H1 (cell line): Measurements from ENCODE around the gene GABRE.

Experiments
- CHD2 ChIP-seq: IDR thresholded peaks from 2 replicates; pipeline ENCODE4 v1.6.1; 2012; ENCODE audit warnings: low read length, improper control_type of control experiment
- CTCF ChIP-seq, 3 experiments: IDR thresholded peaks; 1 replicate in 2 of 3; 2 replicates in 1 of 3; pipeline versions ENCODE4 v1.5.1 to v1.6.1; 2011; ENCODE audit warnings: low read length in 3 of 3, mild to moderate bottlenecking in 3 of 3, inconsistent platforms in 2 of 3, low read depth in 1 of 3, moderate library complexity in 1 of 3; ENCODE audit not compliant: insufficient read depth in 1 of 3; ENCODE audit errors: control extremely low read depth in 1 of 3
- EZH2 ChIP-seq: fragments of 200-600 bp; sonication (generic); IDR thresholded peaks from 2 replicates; pipeline ENCODE4 v1.7.1; 2012; ENCODE audit warnings: low read depth, mild to moderate bottlenecking, moderate library complexity, low read length, inconsistent platforms; ENCODE audit not compliant: severe bottlenecking
- GABPA ChIP-seq: IDR thresholded peaks from 2 replicates; pipeline ENCODE4 v1.6.1; 2011; ENCODE audit warnings: mild to moderate bottlenecking, low read length, moderate library complexity, borderline replicate concordance; ENCODE audit not compliant: insufficient read depth
- HDAC2 ChIP-seq, 2 experiments: fragments of 300-600 bp in 1 of 2; sonication (generic) in 1 of 2; IDR thresholded peaks; 2 replicates each; pipeline ENCODE4 v1.6.1; 2011 to 2012; ENCODE audit warnings: low read depth in 2 of 2, low read length in 2 of 2, mild to moderate bottlenecking in 2 of 2, moderate library complexity in 2 of 2, borderline replicate concordance in 1 of 2, inconsistent platforms in 1 of 2
- JUN ChIP-seq: IDR thresholded peaks from 2 replicates; pipeline ENCODE4 v1.6.1; 2011; ENCODE audit warnings: low read depth, mild to moderate bottlenecking, improper control_type of control experiment, low read length
- MAX ChIP-seq: IDR thresholded peaks from 2 replicates; pipeline ENCODE4 v1.6.1; 2012; ENCODE audit warnings: inconsistent platforms
- NRF1 ChIP-seq: IDR thresholded peaks from 2 replicates; pipeline ENCODE4 v1.6.1; 2011; ENCODE audit warnings: mild to moderate bottlenecking, low read depth, low read length, improper control_type of control experiment
- POLR2A ChIP-seq, 2 experiments: IDR thresholded peaks; 1 replicate in 1 of 2; 2 replicates in 1 of 2; pipeline ENCODE4 v1.6.1; 2011; ENCODE audit warnings: low read depth in 2 of 2, low read length in 2 of 2, mild to moderate bottlenecking in 2 of 2; ENCODE audit errors: control extremely low read depth in 1 of 2
- POLR2AphosphoS5 ChIP-seq: IDR thresholded peaks from 2 replicates; pipeline ENCODE4 v1.6.1; 2011; ENCODE audit warnings: low read depth, low read length
- RAD21 ChIP-seq, 2 experiments: IDR thresholded peaks in 1 of 2; conservative IDR thresholded peaks in 1 of 2; 2 replicates each; pipeline ENCODE4 v1.6.1; 2011; ENCODE audit warnings: low read depth in 2 of 2, low read length in 2 of 2, improper control_type of control experiment in 1 of 2, inconsistent platforms in 1 of 2, mild to moderate bottlenecking in 1 of 2, moderate library complexity in 1 of 2
- SAP30 ChIP-seq: fragments of 300-600 bp; sonication (generic); IDR thresholded peaks from 2 replicates; pipeline ENCODE4 v1.7.1; 2012; ENCODE audit warnings: low read length, moderate library complexity, mild to moderate bottlenecking, inconsistent platforms; ENCODE audit not compliant: insufficient read depth, insufficient replicate concordance
- SIN3A ChIP-seq, 2 experiments: IDR thresholded peaks in 1 of 2; conservative IDR thresholded peaks in 1 of 2; 2 replicates each; pipeline ENCODE4 v1.6.1; 2011 to 2012; ENCODE audit warnings: low read length in 2 of 2, improper control_type of control experiment in 1 of 2, low read depth in 1 of 2, mild to moderate bottlenecking in 1 of 2
- TCF12 ChIP-seq: IDR thresholded peaks from 2 replicates; pipeline ENCODE4 v1.6.1; 2011; ENCODE audit warnings: low read depth, mild to moderate bottlenecking, low read length

GRCh38 chrX:151975228-151975593 is 735 bp upstream of the GABRE start:
- no peak for TF ChIP-seq POLR2AphosphoS5
- TF ChIP-seq RAD21 (IDR thresholded peaks at IDR 0.05 in 1 of 2, conservative IDR thresholded peaks at IDR 0.05 in 1 of 2; ENCODE audit: low read depth in 2 of 2, low read length in 2 of 2) = peak in 1 of 2 experiments; percentile 39; a peak in 2 of 4 replicates
- no peak for TF ChIP-seq CTCF (IDR thresholded peaks at IDR 0.05; ENCODE audit: control extremely low read depth in 1 of 3, insufficient read depth in 1 of 3, low read depth in 1 of 3, low read length in 3 of 3)
- no peak for TF ChIP-seq SAP30
- TF ChIP-seq TCF12 = no peak
- TF ChIP-seq NRF1 = no peak
- TF ChIP-seq HDAC2 (IDR thresholded peaks at IDR 0.05; ENCODE audit: borderline replicate concordance in 1 of 2, low read depth in 2 of 2, low read length in 2 of 2) = no peak
- no peak for TF ChIP-seq MAX
- TF ChIP-seq POLR2A (IDR thresholded peaks at IDR 0.05; ENCODE audit: control extremely low read depth in 1 of 2, low read depth in 2 of 2, low read length in 2 of 2) = no peak
- no peak for TF ChIP-seq GABPA
- no peak for TF ChIP-seq CHD2
- no peak for TF ChIP-seq JUN
- no peak for TF ChIP-seq EZH2
- TF ChIP-seq SIN3A (conservative IDR thresholded peaks at IDR 0.05 in 1 of 2, IDR thresholded peaks at IDR 0.05 in 1 of 2; ENCODE audit: low read depth in 1 of 2, low read length in 2 of 2) = no peak
